ENCODE measurements around the gene PHLDB1.

The PHLDB1 gene

DNA sequence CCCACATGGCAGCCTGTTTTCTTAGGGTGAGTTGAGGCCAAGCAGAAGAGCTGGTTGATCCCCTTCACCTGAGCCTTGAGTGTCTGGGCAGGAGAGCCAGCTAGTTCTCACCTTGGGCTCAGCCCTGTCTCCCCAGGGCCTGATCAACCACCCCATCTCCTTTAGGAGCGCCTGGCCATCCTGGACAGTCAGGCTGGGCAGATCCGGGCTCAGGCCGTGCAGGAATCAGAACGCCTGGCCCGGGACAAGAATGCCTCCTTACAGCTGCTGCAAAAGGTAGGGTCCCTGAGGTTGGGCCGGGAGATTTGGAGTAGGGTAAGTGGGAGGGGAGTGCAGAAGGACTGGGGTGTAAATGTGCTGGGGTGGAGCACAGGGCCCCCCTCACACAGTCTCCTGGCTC lies 31.3 kb downstream of the PHLDB1 start:
- no peak for DNase-seq (ENCODE audit: low read depth, low spot score)

GRCh38 chr11:118639899-118640298 lies 32.5 kb downstream of the PHLDB1 start:
- DNase-seq (ENCODE audit: low read depth, low spot score), result no peak

DNA sequence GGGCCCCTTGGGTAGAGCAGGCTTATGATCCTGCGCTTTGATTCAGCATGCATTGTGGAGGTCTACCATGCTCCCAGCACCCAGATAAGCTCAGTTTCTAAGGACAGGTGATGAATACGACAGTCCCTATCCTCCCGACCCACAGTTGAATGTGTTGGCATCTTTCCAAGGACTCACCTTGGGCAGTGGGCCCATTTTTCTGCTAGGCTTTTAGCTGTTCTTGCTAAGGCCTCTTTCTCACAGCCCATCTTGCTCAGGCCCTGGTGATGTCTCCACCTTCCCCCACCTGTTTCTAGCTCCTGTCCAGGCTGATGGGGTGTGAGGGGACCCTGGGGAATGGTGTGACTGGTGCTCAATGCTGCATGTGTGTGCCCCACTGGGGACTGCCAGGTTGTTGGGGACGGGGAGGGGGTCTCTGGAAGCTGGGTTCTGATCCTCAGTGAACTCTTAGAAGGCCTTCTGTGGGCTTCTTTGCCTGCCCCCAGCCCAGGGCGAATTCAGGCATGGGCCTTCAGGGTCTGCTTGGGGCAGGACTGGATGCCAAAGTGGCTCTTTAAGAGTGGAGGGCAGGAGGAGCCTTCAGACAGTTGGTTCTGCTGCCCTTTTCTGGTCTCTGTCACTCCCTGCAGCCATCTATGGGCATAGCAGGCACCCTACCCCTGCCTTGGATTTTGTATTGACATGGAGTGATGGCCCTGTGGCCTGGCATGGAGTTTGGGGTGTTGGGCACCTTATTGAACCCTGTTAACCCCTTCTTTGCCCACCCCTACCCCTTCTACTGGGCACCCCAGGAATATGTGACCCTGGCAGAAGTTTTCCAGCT lies 33.1 kb downstream of the PHLDB1 start:
- no peak for DNase-seq (ENCODE audit: low read depth, low spot score)

DNA sequence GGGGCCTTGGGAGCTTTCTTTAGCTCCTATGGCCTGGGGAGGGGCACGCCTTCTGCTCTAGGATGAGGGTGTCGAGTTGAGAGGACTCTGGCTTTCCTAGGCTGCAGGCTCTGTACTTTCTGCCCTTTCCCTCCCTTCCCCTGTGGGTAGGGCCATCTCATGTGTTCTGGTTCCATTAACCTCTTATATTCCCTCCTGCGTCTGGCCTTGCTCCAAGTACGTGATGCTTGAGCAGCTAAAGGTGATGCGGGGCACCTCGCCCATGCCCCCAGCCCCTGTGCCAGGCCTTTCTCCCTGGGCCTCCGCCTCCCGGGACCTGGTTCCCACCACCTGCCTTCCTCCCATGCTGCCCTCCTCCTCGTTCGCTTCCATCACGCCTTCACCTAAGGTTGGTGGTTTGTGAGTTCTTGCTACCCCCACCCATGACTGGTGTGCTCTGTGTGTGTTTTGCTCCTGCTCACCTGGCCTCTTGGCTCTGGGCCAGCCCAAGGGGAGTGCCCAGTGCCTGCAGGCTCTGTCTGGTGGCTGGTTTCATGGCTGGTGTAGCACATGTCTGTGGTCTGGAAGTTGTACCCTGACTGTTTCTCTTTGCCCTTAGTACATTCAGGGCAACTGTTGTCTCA lies 34.1 kb downstream of the PHLDB1 start:
- no peak for DNase-seq (ENCODE audit: low read depth, low spot score)

DNA sequence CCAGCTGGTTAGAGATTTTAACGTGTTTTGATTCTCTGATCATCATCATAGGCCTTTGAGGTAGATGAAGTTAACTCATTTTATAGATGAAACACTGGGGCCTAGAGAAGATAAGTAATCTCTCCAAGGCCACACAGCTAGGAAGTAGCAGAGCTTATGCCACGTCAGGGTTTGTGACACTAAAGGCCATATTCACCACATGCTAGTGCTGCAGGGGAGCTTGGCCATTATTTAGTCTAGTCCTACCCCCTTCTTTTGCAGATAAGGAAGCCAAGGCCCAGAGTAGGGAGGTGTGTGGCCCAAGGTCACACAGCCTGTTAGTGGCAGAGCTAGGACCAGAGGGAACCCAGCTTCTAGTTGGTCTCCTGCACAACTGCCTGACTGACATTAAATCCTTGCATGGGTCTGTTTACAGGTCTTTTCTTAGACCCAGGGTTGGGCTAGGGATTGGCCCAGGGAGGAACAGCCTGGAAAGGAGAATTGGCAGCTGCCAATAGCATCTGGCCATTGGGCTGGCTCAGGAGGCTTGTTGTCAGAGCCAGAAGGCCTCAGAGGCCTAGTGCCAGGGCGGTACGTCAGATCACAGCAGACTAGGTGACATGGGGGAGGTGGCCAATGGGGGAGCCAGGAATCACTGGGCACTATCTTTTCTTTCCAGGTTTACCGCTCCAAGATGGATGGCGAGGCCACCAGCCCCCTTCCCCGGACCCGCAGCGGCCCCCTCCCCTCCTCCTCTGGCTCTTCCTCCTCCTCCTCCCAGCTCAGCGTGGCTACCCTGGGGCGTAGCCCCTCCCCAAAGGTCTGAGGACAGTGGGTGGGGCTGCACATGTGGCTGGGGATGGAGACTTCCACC lies 36.0 kb downstream of the PHLDB1 start:
- DNase-seq (ENCODE audit: low read depth, low spot score), result no peak

DNA sequence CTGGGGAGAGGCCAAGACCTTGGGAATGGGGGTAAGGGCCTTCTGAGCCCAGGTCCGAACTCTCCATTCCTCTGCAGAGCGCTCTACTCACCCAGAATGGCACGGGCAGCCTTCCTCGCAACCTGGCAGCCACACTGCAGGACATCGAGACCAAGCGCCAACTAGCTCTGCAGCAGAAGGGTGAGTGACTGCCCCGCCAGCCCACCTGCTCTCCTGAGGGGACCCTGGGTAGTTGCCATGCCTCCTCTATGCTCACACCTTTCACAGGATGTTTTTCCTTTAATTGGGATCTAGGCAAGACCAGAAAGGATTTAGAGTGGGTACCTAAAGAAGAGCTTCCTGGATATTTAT lies 36.6 kb downstream of the PHLDB1 start:
- DNase-seq (ENCODE audit: low read depth, low spot score), result no peak

GRCh38 chr11:118644496-118644895 lies 37.1 kb downstream of the PHLDB1 start:
- no peak for DNase-seq (ENCODE audit: low read depth, low spot score)

GRCh38 chr11:118645066-118645715 lies 37.8 kb downstream of the PHLDB1 start:
- DNase-seq (ENCODE audit: low read depth, low spot score), result no peak

GRCh38 chr11:118646393-118646792 lies 39.0 kb downstream of the PHLDB1 start:
- no peak for DNase-seq (ENCODE audit: low read depth, low spot score)

GRCh38 chr11:118648291-118648690 lies 40.9 kb downstream of the PHLDB1 start:
- no peak for DNase-seq (ENCODE audit: low read depth, low spot score)

DNA sequence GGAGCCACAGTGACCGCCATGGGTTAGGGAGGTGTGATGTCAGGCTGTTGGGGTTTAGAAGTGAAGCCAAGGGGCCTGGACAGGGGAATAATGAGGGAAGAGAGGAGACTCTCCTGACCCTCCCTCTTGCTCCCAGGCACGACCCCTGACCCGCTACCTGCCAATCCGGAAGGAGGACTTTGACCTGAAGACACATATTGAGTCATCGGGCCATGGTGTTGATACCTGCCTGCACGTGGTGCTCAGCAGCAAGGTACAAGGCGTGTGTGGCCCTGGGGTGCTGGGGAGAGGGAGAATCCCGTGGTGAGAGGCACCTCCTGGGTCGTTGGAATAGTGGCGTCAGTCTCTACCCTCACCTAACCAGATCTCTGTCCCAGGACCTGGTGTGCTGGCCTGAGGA lies 42.5 kb downstream of the PHLDB1 start:
- DNase-seq (ENCODE audit: low read depth, low spot score), result no peak

DNA sequence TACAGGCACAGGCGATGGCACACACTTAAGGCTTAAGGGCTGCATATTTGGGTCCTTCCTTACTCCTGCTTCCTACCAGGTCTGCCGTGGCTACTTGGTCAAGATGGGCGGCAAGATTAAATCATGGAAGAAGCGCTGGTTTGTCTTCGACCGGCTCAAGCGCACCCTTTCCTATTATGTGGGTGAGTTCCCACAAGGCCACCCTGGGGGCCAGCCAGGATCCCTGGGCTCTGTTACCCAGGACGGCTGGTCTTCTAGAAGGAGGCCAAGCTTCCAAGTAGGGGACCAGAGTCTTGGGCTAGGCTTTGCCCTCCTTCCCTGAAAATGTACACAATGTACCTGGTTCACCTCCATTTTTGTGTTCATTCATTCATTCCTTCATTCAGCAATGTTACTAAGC lies 43.0 kb downstream of the PHLDB1 start:
- no peak for DNase-seq (ENCODE audit: low read depth, low spot score)

DNA sequence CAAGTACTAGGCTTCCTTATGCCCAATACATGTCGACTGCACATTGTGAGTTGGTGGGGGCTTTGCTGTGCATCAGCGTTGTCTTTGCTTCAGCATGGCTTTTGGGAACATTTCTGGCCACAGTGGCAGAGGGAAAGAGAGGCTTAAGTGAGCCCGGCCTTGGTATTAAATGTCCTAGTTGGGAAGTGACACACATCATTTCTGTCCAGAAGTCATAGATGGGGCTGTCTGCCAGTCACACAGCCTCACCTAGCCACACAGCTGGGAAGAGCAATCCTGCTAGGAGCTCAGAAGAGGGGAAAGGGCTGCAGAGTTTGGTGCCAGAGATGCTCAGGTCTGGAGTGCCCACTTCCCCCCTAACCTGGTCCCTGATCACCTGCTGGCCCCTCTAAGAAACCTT lies 44.4 kb downstream of the PHLDB1 start:
- DNase-seq (ENCODE audit: low read depth, low spot score), result no peak

GRCh38 chr11:118652681-118653181 lies 45.3 kb downstream of the PHLDB1 start:
- no peak for DNase-seq (ENCODE audit: low read depth, low spot score)

- DNase-seq (ENCODE audit: low read depth, low spot score), result no peak
Observed at GRCh38 chr11:118653684-118654390, 46.4 kb downstream of the PHLDB1 start.

DNA sequence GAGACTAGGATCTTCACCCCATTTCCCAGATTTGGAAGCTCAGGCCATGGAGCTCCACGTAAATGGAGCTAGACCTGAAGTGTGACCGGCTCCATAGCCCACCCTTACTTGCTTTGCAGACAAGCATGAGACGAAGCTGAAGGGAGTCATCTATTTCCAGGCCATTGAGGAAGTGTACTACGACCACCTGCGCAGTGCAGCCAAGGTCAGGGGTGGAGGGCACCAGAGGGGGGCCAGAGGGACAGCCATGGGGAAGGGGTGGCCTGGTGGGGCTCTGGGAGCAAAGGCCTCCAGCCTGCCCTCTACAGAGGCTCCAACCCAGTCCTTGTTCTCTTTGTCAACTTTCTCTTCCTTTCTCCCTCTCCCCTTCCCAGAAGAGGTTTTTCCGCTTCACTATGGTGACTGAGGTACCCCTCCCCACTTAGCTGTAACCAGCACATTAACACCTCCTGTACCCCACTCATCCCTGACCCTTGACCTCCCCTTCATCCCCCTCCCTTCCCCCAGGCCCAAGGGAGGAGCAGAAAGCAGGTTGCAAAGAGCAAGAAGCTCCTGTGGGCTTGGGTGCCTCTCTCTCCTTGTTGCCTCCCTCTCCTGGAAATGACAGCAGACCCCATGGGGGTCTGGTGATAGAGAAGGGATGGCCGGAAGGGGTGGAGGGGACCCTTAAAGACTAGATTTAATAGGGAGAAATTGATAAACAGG lies 48.2 kb downstream of the PHLDB1 start:
- no peak for DNase-seq (ENCODE audit: low read depth, low spot score)

- no peak for DNase-seq (ENCODE audit: low read depth, low spot score)
Observed at GRCh38 chr11:118656563-118657165, 49.2 kb downstream of the PHLDB1 start.

DNA sequence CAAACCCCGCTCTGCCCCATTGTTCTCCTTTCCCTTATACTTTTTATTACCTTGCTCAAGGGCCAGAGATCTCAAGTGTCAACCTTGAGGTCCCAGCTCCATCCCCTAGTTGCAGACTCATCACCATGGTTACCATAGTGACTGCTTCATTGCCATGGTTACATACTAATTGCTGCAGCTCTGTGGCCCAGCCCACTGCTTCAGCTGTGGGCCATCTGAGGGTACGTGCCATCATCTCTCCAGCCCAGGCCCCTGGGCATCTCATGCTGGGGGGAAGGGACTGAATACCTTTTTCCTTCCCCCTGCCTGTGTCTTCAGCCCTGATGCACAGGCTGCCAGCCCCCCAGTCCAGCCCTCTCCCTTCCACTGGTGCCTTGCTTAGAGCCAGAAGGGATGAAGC lies 49.8 kb downstream of the PHLDB1 start:
- DNase-seq (ENCODE audit: low read depth, low spot score), result no peak

GRCh38 chr11:118657709-118658428 lies 50.5 kb downstream of the PHLDB1 start:
- no peak for DNase-seq (ENCODE audit: low read depth, low spot score)

Measured in brain pericyte (primary cell).